ENCODE results near the gene ATP9B. TPM values are rescaled to one million over a fixed set of nuclear protein-coding genes. Genes with fewer than 3 reads are reported as not detected.

The ATP9B gene
- total RNA-seq, 2 donors from 2014 or later: 15.4 to 17.6 TPM

GRCh38 chr18:79248495-79249060 is 179.4 kb downstream of the ATP9B start:
- no peak overlapping the region for H3K4me3 ChIP-seq
- TF ChIP-seq CTCF (IDR thresholded peaks at IDR 0.05): no peak
- no peaks in the 10 kb centered on the region for H3K9me3 ChIP-seq

GRCh38 chr18:79250301-79250981 is 181.2 kb downstream of the ATP9B start:
- Histone ChIP-seq H3K27me3 (no peaks in the 10 kb centered on the region), H3K4me3 (no peak overlapping the region), H3K27ac (no peak overlapping the region), H3K4me1 (peaks cover 0 to 7% of the 10 kb centered on the region in 2 donors), H3K36me3 (peaks cover 4% of the 10 kb centered on the region), H3K9me3 (no peaks in the 10 kb centered on the region)
- no peak for DNase-seq (ENCODE audit: low spot score)
- TF ChIP-seq CTCF (IDR thresholded peaks at IDR 0.05): no peak

More at GRCh38 chr18:79248495-79249060, 179.4 kb downstream of the ATP9B start:
- H3K4me1 ChIP-seq: peaks cover 0 to 7% of the 10 kb centered on the region in 2 donors
- no peak for DNase-seq (ENCODE audit: low spot score)
- no peaks in the 10 kb centered on the region for H3K36me3 ChIP-seq
- no peak overlapping the region for H3K27ac ChIP-seq
- no peaks in the 10 kb centered on the region for H3K27me3 ChIP-seq

GRCh38 chr18:79251021-79251420 is 181.8 kb downstream of the ATP9B start:
- Histone ChIP-seq H3K4me3 (no peak overlapping the region), H3K9me3 (no peaks in the 10 kb centered on the region), H3K36me3 (peaks cover 4% of the 10 kb centered on the region), H3K4me1 (peaks cover 0 to 7% of the 10 kb centered on the region in 2 donors), H3K27me3 (no peaks in the 10 kb centered on the region), H3K27ac (no peak overlapping the region)
- no peak for TF ChIP-seq CTCF (IDR thresholded peaks at IDR 0.05)
- DNase-seq (ENCODE audit: low spot score): no peak

GRCh38 chr18:79252904-79253633 is 183.9 kb downstream of the ATP9B start:
- no peak for DNase-seq (ENCODE audit: low spot score)
- no peaks in the 10 kb centered on the region for H3K27me3 ChIP-seq
- no peaks in the 10 kb centered on the region for H3K4me1 ChIP-seq
- H3K27ac ChIP-seq: no peak overlapping the region
- TF ChIP-seq CTCF (IDR thresholded peaks at IDR 0.05): no peak
- no peaks in the 10 kb centered on the region for H3K9me3 ChIP-seq
- H3K4me3 ChIP-seq: no peak overlapping the region
- H3K36me3 ChIP-seq: peaks cover 4% of the 10 kb centered on the region

GRCh38 chr18:79257480-79257879 is 188.3 kb downstream of the ATP9B start:
- DNase-seq (ENCODE audit: low spot score): no peak
- Histone ChIP-seq H3K27ac (peak overlapping the region in 1 of 2 donors; percentile 51), H3K27me3 (no peaks in the 10 kb centered on the region)

More at GRCh38 chr18:79257480-79257879, 188.3 kb downstream of the ATP9B start:
- H3K4me3 ChIP-seq: no peak overlapping the region
- H3K4me1 ChIP-seq: peaks cover 0 to 5% of the 10 kb centered on the region in 2 donors
- H3K9me3 ChIP-seq: no peaks in the 10 kb centered on the region
- peaks cover 4% of the 10 kb centered on the region for H3K36me3 ChIP-seq
- no peak for TF ChIP-seq CTCF (IDR thresholded peaks at IDR 0.05)

Measured in right atrium auricular region (tissue), 2 donors.